Glutamatergic neuron (in vitro differentiated cells): ENCODE measurements around the gene TMEM63B. TPM values are rescaled to one million over a fixed set of nuclear protein-coding genes. Genes with fewer than 3 reads are reported as not detected.

Source experiments
- DNase-seq: peaks from one replicate; pipeline ENCODE4 v3.0.0; 2022
- H3K27ac Mint-ChIP-seq: one replicate; pipeline ENCODE4 v1.8.0; 2020; ENCODE audit warnings: mild to moderate bottlenecking, mixed read lengths, inconsistent platforms; ENCODE audit not compliant: unreplicated experiment
- H3K27me3 Mint-ChIP-seq: one replicate; pipeline ENCODE4 v1.8.0; 2020; ENCODE audit warnings: mild to moderate bottlenecking, moderate library complexity, mixed read lengths, inconsistent platforms; ENCODE audit not compliant: unreplicated experiment
- H3K36me3 Mint-ChIP-seq: one replicate; pipeline ENCODE4 v1.8.0; 2020; ENCODE audit warnings: mild to moderate bottlenecking, mixed read lengths, inconsistent platforms; ENCODE audit not compliant: unreplicated experiment
- H3K4me1 Mint-ChIP-seq: one replicate; pipeline ENCODE4 v1.8.0; 2020; ENCODE audit warnings: mild to moderate bottlenecking, low read depth, mixed read lengths, inconsistent platforms; ENCODE audit not compliant: unreplicated experiment
- H3K4me3 Mint-ChIP-seq: one replicate; pipeline ENCODE4 v1.8.0; 2020; ENCODE audit warnings: mild to moderate bottlenecking, mixed read lengths, inconsistent platforms; ENCODE audit not compliant: unreplicated experiment
- H3K9me3 Mint-ChIP-seq: one replicate; pipeline ENCODE4 v1.8.0; 2020; ENCODE audit warnings: mild to moderate bottlenecking, moderate library complexity, mixed read lengths, inconsistent platforms; ENCODE audit not compliant: unreplicated experiment
- total RNA-seq: library from RNA; stranded (reverse); fragmentation: NEBNext Ultra II Directional; extraction: Animal tissue kit (Norgen Biotek cat#: 25700); gene quantifications from one replicate; pipeline ENCODE4 v1.2.1, GENCODE V29; 2021; ENCODE audit not compliant: unreplicated experiment
- TF ChIP-seq, protein P1 (sequence below): fragments of 200-600 bp; sonication (generic); IDR thresholded peaks from one replicate; pipeline ENCODE4 v1.5.0; 2021; ENCODE audit not compliant: partially characterized antibody, unreplicated experiment

Gene TMEM63B
- total RNA-seq, 1 donor from 2014 or later, result 148 TPM

DNA sequence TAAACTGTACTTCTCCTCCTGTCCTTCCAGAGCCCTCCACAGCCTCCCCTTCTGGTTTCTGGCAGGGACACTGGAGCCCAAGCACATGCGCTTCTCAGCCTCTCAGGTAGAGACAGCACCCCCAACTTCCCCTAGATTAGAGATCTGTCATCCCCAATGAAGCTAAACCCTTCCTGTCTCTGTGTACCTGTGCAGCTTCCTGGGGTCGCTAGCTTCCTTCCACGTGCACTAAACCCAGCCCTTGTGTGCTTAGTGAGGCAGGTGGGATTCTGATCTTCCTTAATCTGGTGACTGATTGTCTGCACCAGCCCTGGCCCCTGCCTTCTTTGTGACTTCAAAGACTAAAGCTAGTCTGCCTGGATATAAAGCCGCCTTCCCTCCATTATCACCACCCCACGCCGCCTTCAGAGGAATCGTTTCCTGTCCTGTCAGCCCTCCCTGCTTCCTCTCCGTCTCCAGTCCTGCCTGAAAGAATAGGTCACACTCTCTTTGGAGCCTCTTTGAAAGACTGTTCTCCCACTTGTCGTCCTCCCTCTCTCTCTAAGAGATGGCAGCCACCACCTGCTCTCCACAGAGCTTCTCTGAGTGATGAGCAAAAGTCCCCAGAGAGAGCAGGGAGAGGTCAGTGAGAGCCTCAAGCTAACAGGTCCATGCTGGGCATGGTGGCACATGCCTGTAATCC, 58.7 kb downstream of the TMEM63B start:
- H3K27ac Mint-ChIP-seq, result peak overlapping the region; percentile 17
- peaks cover 6% of the 10 kb centered on the region for H3K4me1 Mint-ChIP-seq
- TF ChIP-seq, protein P1, sequence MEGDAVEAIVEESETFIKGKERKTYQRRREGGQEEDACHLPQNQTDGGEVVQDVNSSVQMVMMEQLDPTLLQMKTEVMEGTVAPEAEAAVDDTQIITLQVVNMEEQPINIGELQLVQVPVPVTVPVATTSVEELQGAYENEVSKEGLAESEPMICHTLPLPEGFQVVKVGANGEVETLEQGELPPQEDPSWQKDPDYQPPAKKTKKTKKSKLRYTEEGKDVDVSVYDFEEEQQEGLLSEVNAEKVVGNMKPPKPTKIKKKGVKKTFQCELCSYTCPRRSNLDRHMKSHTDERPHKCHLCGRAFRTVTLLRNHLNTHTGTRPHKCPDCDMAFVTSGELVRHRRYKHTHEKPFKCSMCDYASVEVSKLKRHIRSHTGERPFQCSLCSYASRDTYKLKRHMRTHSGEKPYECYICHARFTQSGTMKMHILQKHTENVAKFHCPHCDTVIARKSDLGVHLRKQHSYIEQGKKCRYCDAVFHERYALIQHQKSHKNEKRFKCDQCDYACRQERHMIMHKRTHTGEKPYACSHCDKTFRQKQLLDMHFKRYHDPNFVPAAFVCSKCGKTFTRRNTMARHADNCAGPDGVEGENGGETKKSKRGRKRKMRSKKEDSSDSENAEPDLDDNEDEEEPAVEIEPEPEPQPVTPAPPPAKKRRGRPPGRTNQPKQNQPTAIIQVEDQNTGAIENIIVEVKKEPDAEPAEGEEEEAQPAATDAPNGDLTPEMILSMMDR, result no peak
- H3K9me3 Mint-ChIP-seq, result no peaks in the 10 kb centered on the region
- no peak for DNase-seq
- peaks cover 2% of the 10 kb centered on the region for H3K27me3 Mint-ChIP-seq
- peak overlapping the region; percentile 43 for H3K4me3 Mint-ChIP-seq
- H3K36me3 Mint-ChIP-seq, result no peaks in the 10 kb centered on the region

DNA sequence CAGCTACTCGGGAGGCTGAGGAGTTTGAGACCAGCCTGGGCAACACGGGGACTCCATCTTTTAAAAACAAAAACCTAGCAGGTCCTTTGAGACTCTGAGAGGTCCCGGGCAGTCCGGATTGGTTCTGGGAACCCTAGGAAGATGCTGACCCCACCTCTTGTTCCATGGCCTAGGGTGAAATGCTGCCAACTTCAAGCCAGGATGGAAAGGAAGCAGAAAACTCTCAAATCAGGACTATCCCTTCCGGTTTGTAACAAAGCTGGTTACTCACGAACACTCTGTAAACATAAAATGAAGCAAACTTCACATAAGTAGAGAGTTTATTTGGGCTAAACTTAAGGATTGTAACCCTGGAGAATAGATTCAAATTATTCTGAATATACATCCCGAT, 59.3 kb downstream of the TMEM63B start:
- Mint-ChIP-seq H3K36me3 (no peaks in the 10 kb centered on the region), H3K4me1 (peaks cover 6% of the 10 kb centered on the region), H3K27me3 (peaks cover 2% of the 10 kb centered on the region), H3K9me3 (no peaks in the 10 kb centered on the region), H3K27ac (no peak overlapping the region), H3K4me3 (no peak overlapping the region)
- TF ChIP-seq, protein P1, result no peak
- no peak for DNase-seq

DNA sequence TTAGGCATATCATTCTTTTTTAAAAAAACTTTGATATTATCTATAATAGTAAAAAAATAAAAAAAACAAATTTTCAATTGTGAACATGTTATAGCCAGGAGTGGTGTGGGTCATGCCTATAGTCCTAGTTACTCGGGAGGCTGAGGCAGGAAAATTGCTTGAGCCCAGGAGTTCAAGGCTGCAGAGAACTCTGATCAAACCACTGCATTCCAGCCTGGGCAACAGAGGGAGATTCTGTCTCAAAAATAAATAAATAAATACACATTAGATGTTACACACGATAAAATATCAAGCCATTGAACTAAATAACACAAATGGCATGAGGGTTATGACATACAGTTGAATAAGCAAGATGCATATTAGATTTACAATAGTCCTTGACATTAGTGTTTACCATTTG, 61.5 kb downstream of the TMEM63B start:
- Mint-ChIP-seq H3K9me3 (no peaks in the 10 kb centered on the region), H3K36me3 (no peaks in the 10 kb centered on the region), H3K4me3 (no peak overlapping the region), H3K27me3 (peaks cover 2% of the 10 kb centered on the region), H3K27ac (no peak overlapping the region), H3K4me1 (peaks cover 6% of the 10 kb centered on the region)
- TF ChIP-seq, protein P1, result no peak
- no peak for DNase-seq

DNA sequence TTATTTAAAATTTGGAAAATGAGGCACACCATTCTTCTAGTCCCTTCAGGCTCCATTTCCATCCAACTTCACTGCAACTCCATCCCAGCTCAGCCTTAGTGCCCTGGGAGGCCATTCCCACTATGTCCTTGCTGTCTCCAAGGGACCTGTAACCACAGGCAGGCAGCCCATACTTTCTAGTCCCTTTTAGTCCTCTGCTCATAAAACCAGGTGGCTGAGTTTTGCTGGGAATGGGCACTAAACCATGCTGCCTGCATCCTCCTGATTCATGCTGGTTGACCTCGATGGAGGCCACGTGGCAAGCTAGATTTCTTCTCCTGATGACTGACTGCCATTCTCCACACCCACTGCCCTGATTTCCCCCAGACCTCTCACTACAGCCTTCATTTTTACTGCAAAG, 61.9 kb downstream of the TMEM63B start:
- no peak for DNase-seq
- Mint-ChIP-seq H3K4me1 (peaks cover 6% of the 10 kb centered on the region), H3K36me3 (no peaks in the 10 kb centered on the region), H3K9me3 (no peaks in the 10 kb centered on the region), H3K27ac (no peak overlapping the region), H3K27me3 (no peaks in the 10 kb centered on the region), H3K4me3 (no peak overlapping the region)
- TF ChIP-seq, protein P1, result no peak

DNA sequence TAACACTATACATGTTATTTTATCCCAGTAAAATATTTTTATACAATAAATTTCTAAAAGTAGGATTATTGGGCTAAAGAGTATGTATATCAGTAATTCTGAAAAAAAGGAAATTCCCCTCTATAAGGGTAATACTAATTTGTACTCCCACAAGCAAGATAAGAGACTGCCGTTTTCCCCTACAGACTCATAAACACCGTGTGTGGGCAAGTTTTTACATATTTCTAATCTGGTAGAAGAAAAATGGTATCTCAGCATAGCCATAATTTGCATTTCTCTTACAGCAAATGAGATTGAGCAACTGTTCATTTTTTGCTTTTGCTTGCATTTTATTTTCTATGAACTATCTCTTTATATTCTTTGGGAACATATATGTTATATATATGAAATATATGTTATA, 63.4 kb downstream of the TMEM63B start:
- DNase-seq, result no peak
- Mint-ChIP-seq H3K27ac (no peak overlapping the region), H3K27me3 (no peaks in the 10 kb centered on the region), H3K36me3 (no peaks in the 10 kb centered on the region), H3K9me3 (no peaks in the 10 kb centered on the region), H3K4me1 (peaks cover 6% of the 10 kb centered on the region), H3K4me3 (no peak overlapping the region)
- TF ChIP-seq, protein P1, result no peak
